DMS53 (cell line): ENCODE data around the gene GLIS2.
"Not testable (repeated sequence)": the region's sequence is repeated elsewhere in the genome, so short reads cannot be mapped to it uniquely, and the experiment has no call there.

ENCODE experiments used
- DNase-seq: peaks from one replicate; lab custom pipeline; 2025; lab: John Stamatoyannopoulos, UW

Gene GLIS2

GRCh38 chr16:4320571-4321137 is 4.8 kb downstream of the GLIS2 start:
- DNase-seq = no peak

GRCh38 chr16:4321286-4322120 is 5.6 kb downstream of the GLIS2 start:
- no peak for DNase-seq

- DNase-seq = no peak
Observed at GRCh38 chr16:4322121-4323052, 6.5 kb downstream of the GLIS2 start.

- no peak for DNase-seq
Observed at GRCh38 chr16:4323071-4323844, 7.4 kb downstream of the GLIS2 start.

GRCh38 chr16:4323845-4324488 is 8.1 kb downstream of the GLIS2 start:
- DNase-seq = peak; percentile 20

GRCh38 chr16:4324492-4325252 is 8.8 kb downstream of the GLIS2 start:
- no peak for DNase-seq

GRCh38 chr16:4325253-4325758 is 9.4 kb downstream of the GLIS2 start:
- DNase-seq = no peak

- DNase-seq = no peak
Observed at GRCh38 chr16:4327386-4328045, 11.6 kb downstream of the GLIS2 start.

- DNase-seq = peak; percentile 75
Observed at GRCh38 chr16:4328046-4328781, 12.3 kb downstream of the GLIS2 start.

GRCh38 chr16:4328782-4329775 is 13.2 kb downstream of the GLIS2 start:
- DNase-seq = peak; percentile 72

GRCh38 chr16:4330277-4330874 is 14.5 kb downstream of the GLIS2 start:
- DNase-seq = peak; percentile 74

GRCh38 chr16:4332083-4332482 is 16.2 kb downstream of the GLIS2 start:
- no peak for DNase-seq

GRCh38 chr16:4332623-4333307 is 16.9 kb downstream of the GLIS2 start:
- DNase-seq = no peak

- no peak for DNase-seq
Observed at GRCh38 chr16:4333308-4333638, 17.4 kb downstream of the GLIS2 start.

GRCh38 chr16:4333714-4334113 is 17.8 kb downstream of the GLIS2 start:
- not testable (repeated sequence) for DNase-seq

- no peak for DNase-seq
Observed at GRCh38 chr16:4334724-4335495, 19.0 kb downstream of the GLIS2 start.
